Measurements from ENCODE around the gene PAPPA.

PAPPA gene

DNA sequence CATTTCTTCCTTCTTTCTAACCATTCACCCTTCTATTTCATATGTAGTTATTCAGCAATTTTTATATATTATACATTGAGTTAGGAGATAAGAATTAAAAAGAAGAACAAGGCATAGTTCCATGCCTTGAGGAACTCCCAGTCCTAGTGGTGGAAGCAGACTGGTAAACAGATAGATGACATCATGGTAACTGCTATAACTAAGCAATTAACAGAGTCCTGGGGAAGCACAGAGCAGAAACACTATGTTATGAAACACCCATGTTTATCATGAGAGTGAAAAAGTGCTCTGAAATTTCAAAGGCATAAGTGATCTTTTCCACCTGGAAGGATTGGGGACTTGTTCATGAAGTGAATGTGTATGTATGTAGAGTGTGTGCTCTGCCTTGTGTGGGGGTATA, 14.6 kb downstream of the PAPPA start:
- no peaks in the 10 kb centered on the region for H4K20me1 ChIP-seq (ENCODE audit: insufficient read depth, low read length, poor library complexity, severe bottlenecking)
- H3K36me3 ChIP-seq (ENCODE audit: insufficient read depth, low read length) = no peaks in the 10 kb centered on the region
- no peak for TF ChIP-seq CTCF (conservative IDR thresholded peaks at IDR 0.05; ENCODE audit: low read length)
- TF ChIP-seq EZH2phosphoT487 (IDR thresholded peaks at IDR 0.05; ENCODE audit: borderline replicate concordance) = no peak
- no peak overlapping the region for H3K4me3 ChIP-seq (ENCODE audit: low read length, poor library complexity, severe bottlenecking)
- no peak overlapping the region for H2AFZ ChIP-seq (ENCODE audit: low read length)
- no peaks in the 10 kb centered on the region for H3K9me2 ChIP-seq (replicated peaks; ENCODE audit: low read depth, low read length)
- no peaks in the 10 kb centered on the region for H3K4me1 ChIP-seq (ENCODE audit: insufficient read depth, low read length, poor library complexity, severe bottlenecking)
- H3K27me3 ChIP-seq (ENCODE audit: insufficient read depth, low read length, poor library complexity, severe bottlenecking) = no peaks in the 10 kb centered on the region
- H3K4me2 ChIP-seq (ENCODE audit: low read depth, low read length, poor library complexity, severe bottlenecking) = no peak overlapping the region
- H3F3A ChIP-seq (ENCODE audit: low read depth) = no peaks in the 10 kb centered on the region
- no peaks in the 10 kb centered on the region for H3K79me2 ChIP-seq (ENCODE audit: insufficient read depth, low read length)
- H3K9me3 ChIP-seq (ENCODE audit: insufficient read depth, low read depth, low read length) = no peaks in the 10 kb centered on the region
- H3K9ac ChIP-seq (ENCODE audit: low read depth, low read length, poor library complexity, severe bottlenecking) = no peak overlapping the region

DNA sequence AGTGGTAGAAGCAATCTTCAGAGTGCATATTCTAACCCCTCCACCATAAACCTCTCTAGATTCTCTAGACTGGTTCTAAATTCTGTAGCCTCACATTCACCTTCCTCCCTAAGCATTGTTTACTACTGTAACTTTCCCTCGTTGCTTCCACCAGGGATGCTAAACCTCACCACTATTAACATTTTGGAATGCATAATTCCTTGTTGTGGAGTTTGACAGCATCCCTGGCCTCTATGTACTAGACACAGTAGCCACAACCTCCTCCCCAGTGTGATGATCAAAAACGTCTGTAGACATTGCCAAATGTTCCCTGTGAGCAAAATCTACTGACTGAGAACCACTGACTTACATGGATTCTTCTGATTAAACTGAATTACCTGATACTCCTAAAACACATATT, 18.6 kb downstream of the PAPPA start:
- Histone ChIP-seq H3K27me3 (ENCODE audit: insufficient read depth, low read length, poor library complexity, severe bottlenecking) (no peaks in the 10 kb centered on the region), H3K9me3 (ENCODE audit: insufficient read depth, low read depth, low read length) (no peaks in the 10 kb centered on the region), H3K36me3 (ENCODE audit: insufficient read depth, low read length) (no peaks in the 10 kb centered on the region), H3K9ac (ENCODE audit: low read depth, low read length, poor library complexity, severe bottlenecking) (no peak overlapping the region), H3K4me1 (ENCODE audit: insufficient read depth, low read length, poor library complexity, severe bottlenecking) (no peaks in the 10 kb centered on the region), H3K4me3 (ENCODE audit: low read length, poor library complexity, severe bottlenecking) (no peak overlapping the region), H2AFZ (ENCODE audit: low read length) (no peak overlapping the region), H3F3A (ENCODE audit: low read depth) (no peaks in the 10 kb centered on the region), H3K79me2 (ENCODE audit: insufficient read depth, low read length) (no peaks in the 10 kb centered on the region), H3K9me2 (replicated peaks; ENCODE audit: low read depth, low read length) (no peaks in the 10 kb centered on the region), H3K4me2 (ENCODE audit: low read depth, low read length, poor library complexity, severe bottlenecking) (no peak overlapping the region), H4K20me1 (ENCODE audit: insufficient read depth, low read length, poor library complexity, severe bottlenecking) (no peaks in the 10 kb centered on the region)
- TF ChIP-seq EZH2phosphoT487 (IDR thresholded peaks at IDR 0.05; ENCODE audit: borderline replicate concordance) = no peak
- no peak for TF ChIP-seq CTCF (conservative IDR thresholded peaks at IDR 0.05; ENCODE audit: low read length)

GRCh38 chr9:116174347-116174746, 20.8 kb downstream of the PAPPA start:
- no peaks in the 10 kb centered on the region for H3K79me2 ChIP-seq (ENCODE audit: insufficient read depth, low read length)
- no peaks in the 10 kb centered on the region for H3K9me2 ChIP-seq (replicated peaks; ENCODE audit: low read depth, low read length)
- H3F3A ChIP-seq (ENCODE audit: low read depth) = no peaks in the 10 kb centered on the region
- H3K4me1 ChIP-seq (ENCODE audit: insufficient read depth, low read length, poor library complexity, severe bottlenecking) = no peaks in the 10 kb centered on the region
- no peak overlapping the region for H2AFZ ChIP-seq (ENCODE audit: low read length)
- no peaks in the 10 kb centered on the region for H3K36me3 ChIP-seq (ENCODE audit: insufficient read depth, low read length)
- H3K4me3 ChIP-seq (ENCODE audit: low read length, poor library complexity, severe bottlenecking) = no peak overlapping the region
- no peak overlapping the region for H3K9ac ChIP-seq (ENCODE audit: low read depth, low read length, poor library complexity, severe bottlenecking)
- H3K9me3 ChIP-seq (ENCODE audit: insufficient read depth, low read depth, low read length) = peaks cover 4% of the 10 kb centered on the region; the same call in 1 of the 2 replicates
- H3K27me3 ChIP-seq (ENCODE audit: insufficient read depth, low read length, poor library complexity, severe bottlenecking) = no peaks in the 10 kb centered on the region
- no peaks in the 10 kb centered on the region for H4K20me1 ChIP-seq (ENCODE audit: insufficient read depth, low read length, poor library complexity, severe bottlenecking)
- no peak overlapping the region for H3K4me2 ChIP-seq (ENCODE audit: low read depth, low read length, poor library complexity, severe bottlenecking)
- TF ChIP-seq EZH2phosphoT487 (IDR thresholded peaks at IDR 0.05; ENCODE audit: borderline replicate concordance) = no peak
- TF ChIP-seq CTCF (conservative IDR thresholded peaks at IDR 0.05; ENCODE audit: low read length) = no peak
